Measurements from ENCODE around the gene PLCB1.
"Not testable (repeated sequence)": the region's sequence is repeated elsewhere in the genome, so short reads cannot be mapped to it uniquely, and the experiment has no call there.

PLCB1 gene

GRCh38 chr20:8431538-8432434 is 299.7 kb downstream of the PLCB1 start:
- DNase-seq (ENCODE audit: insufficient read length): no peak
- TF ChIP-seq POLR2A (IDR thresholded peaks at IDR 0.05; ENCODE audit: low read depth, low read length) (no peak), TAF1 (IDR thresholded peaks at IDR 0.05; ENCODE audit: borderline replicate concordance, low read depth, low read length) (no peak), POLR2AphosphoS5 (IDR thresholded peaks at IDR 0.05; ENCODE audit: low read depth, low read length) (no peak)
- no peak for FAIRE-seq

GRCh38 chr20:8432435-8433148 is 300.5 kb downstream of the PLCB1 start:
- DNase-seq (ENCODE audit: insufficient read length): no peak
- no peak for FAIRE-seq
- no peak for TF ChIP-seq POLR2A (IDR thresholded peaks at IDR 0.05; ENCODE audit: low read depth, low read length)
- no peak for TF ChIP-seq TAF1 (IDR thresholded peaks at IDR 0.05; ENCODE audit: borderline replicate concordance, low read depth, low read length)
- TF ChIP-seq POLR2AphosphoS5 (IDR thresholded peaks at IDR 0.05; ENCODE audit: low read depth, low read length): no peak

- no peak for FAIRE-seq
- DNase-seq (ENCODE audit: insufficient read length): no peak
- TF ChIP-seq POLR2AphosphoS5 (IDR thresholded peaks at IDR 0.05; ENCODE audit: low read depth, low read length) (no peak), POLR2A (IDR thresholded peaks at IDR 0.05; ENCODE audit: low read depth, low read length) (no peak), TAF1 (IDR thresholded peaks at IDR 0.05; ENCODE audit: borderline replicate concordance, low read depth, low read length) (no peak)
Measured at GRCh38 chr20:8433291-8433690, 301.2 kb downstream of the PLCB1 start.

- FAIRE-seq: no peak
- DNase-seq (ENCODE audit: insufficient read length): no peak
- TF ChIP-seq POLR2AphosphoS5 (IDR thresholded peaks at IDR 0.05; ENCODE audit: low read depth, low read length) (no peak), POLR2A (IDR thresholded peaks at IDR 0.05; ENCODE audit: low read depth, low read length) (no peak), TAF1 (IDR thresholded peaks at IDR 0.05; ENCODE audit: borderline replicate concordance, low read depth, low read length) (no peak)
Measured at GRCh38 chr20:8434326-8434876, 302.3 kb downstream of the PLCB1 start.

GRCh38 chr20:8435285-8436035 is 303.4 kb downstream of the PLCB1 start:
- DNase-seq (ENCODE audit: insufficient read length) (no peak), FAIRE-seq (no peak)
- TF ChIP-seq TAF1 (IDR thresholded peaks at IDR 0.05; ENCODE audit: borderline replicate concordance, low read depth, low read length): no peak
- no peak for TF ChIP-seq POLR2A (IDR thresholded peaks at IDR 0.05; ENCODE audit: low read depth, low read length)
- no peak for TF ChIP-seq POLR2AphosphoS5 (IDR thresholded peaks at IDR 0.05; ENCODE audit: low read depth, low read length)

GRCh38 chr20:8436938-8437337 is 304.9 kb downstream of the PLCB1 start:
- not testable (repeated sequence) for DNase-seq (ENCODE audit: insufficient read length); FAIRE-seq

GRCh38 chr20:8438748-8439147 is 306.7 kb downstream of the PLCB1 start:
- FAIRE-seq (no peak), DNase-seq (ENCODE audit: insufficient read length) (no peak)
- TF ChIP-seq POLR2A (IDR thresholded peaks at IDR 0.05; ENCODE audit: low read depth, low read length) (no peak), TAF1 (IDR thresholded peaks at IDR 0.05; ENCODE audit: borderline replicate concordance, low read depth, low read length) (no peak), POLR2AphosphoS5 (IDR thresholded peaks at IDR 0.05; ENCODE audit: low read depth, low read length) (no peak)

GRCh38 chr20:8443464-8444072 is 311.5 kb downstream of the PLCB1 start:
- DNase-seq (ENCODE audit: insufficient read length): no peak
- FAIRE-seq: no peak
- TF ChIP-seq POLR2A (IDR thresholded peaks at IDR 0.05; ENCODE audit: low read depth, low read length) (no peak), POLR2AphosphoS5 (IDR thresholded peaks at IDR 0.05; ENCODE audit: low read depth, low read length) (no peak), TAF1 (IDR thresholded peaks at IDR 0.05; ENCODE audit: borderline replicate concordance, low read depth, low read length) (no peak)

GRCh38 chr20:8447262-8448120 is 315.4 kb downstream of the PLCB1 start:
- TF ChIP-seq POLR2A (IDR thresholded peaks at IDR 0.05; ENCODE audit: low read depth, low read length): no peak
- TF ChIP-seq POLR2AphosphoS5 (IDR thresholded peaks at IDR 0.05; ENCODE audit: low read depth, low read length): no peak
- no peak for TF ChIP-seq TAF1 (IDR thresholded peaks at IDR 0.05; ENCODE audit: borderline replicate concordance, low read depth, low read length)
- FAIRE-seq (no peak), DNase-seq (ENCODE audit: insufficient read length) (no peak)

GRCh38 chr20:8449123-8449522 is 317.1 kb downstream of the PLCB1 start:
- no peak for DNase-seq (ENCODE audit: insufficient read length)
- TF ChIP-seq POLR2AphosphoS5 (IDR thresholded peaks at IDR 0.05; ENCODE audit: low read depth, low read length): no peak
- no peak for TF ChIP-seq TAF1 (IDR thresholded peaks at IDR 0.05; ENCODE audit: borderline replicate concordance, low read depth, low read length)
- TF ChIP-seq POLR2A (IDR thresholded peaks at IDR 0.05; ENCODE audit: low read depth, low read length): no peak
- FAIRE-seq: no peak
